GM19193 (cell line): ENCODE measurements around the gene PRKCZ.

Experiments used
- POLR2A ChIP-seq: IDR thresholded peaks from 4 replicates; pipeline ENCODE4 v1.6.1; 2011; ENCODE audit not compliant: insufficient read depth, insufficient read length; ENCODE audit errors: extremely low read depth

Gene PRKCZ

GRCh38 chr1:2112280-2112701, 62.1 kb downstream of the PRKCZ start:
- TF ChIP-seq POLR2A: no peak

GRCh38 chr1:2113620-2114135, 63.5 kb downstream of the PRKCZ start:
- no peak for TF ChIP-seq POLR2A

DNA sequence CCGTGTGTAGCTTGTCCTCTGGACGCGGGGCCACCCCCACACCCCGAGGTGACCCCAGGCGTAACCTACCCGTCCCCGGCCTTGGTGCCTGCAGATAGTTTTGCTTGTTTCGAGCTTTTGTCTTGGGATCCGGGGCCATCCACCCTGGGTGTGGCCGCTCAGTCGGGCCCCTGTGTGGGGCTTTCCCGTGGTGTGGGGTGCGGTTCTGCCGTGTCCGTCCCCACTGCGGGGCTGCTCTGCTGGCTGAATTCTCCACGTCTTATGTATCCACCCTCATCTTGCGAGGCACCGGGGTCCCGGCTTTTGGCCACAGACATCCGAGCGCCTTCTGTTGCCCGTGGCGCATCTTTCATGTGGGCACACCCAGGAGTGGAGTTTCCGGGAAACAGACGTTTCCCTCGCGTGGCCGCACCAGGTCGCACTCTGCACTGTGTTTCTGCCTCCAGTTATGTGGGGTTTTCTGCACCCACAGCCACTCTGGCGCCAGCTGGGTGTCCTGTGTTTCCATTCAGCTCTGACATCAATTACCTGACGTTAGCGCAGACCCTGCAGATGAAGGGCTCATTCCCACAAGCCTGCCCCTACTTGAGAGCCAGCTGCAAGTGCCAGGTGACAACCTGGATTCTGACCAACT, 64.9 kb downstream of the PRKCZ start:
- TF ChIP-seq POLR2A: no peak

GRCh38 chr1:2115702-2116341, 65.6 kb downstream of the PRKCZ start:
- no peak for TF ChIP-seq POLR2A

GRCh38 chr1:2119886-2120285, 69.7 kb downstream of the PRKCZ start:
- TF ChIP-seq POLR2A: no peak

GRCh38 chr1:2121101-2121691, 71.0 kb downstream of the PRKCZ start:
- no peak for TF ChIP-seq POLR2A

GRCh38 chr1:2124446-2125198, 74.4 kb downstream of the PRKCZ start:
- TF ChIP-seq POLR2A: no peak

DNA sequence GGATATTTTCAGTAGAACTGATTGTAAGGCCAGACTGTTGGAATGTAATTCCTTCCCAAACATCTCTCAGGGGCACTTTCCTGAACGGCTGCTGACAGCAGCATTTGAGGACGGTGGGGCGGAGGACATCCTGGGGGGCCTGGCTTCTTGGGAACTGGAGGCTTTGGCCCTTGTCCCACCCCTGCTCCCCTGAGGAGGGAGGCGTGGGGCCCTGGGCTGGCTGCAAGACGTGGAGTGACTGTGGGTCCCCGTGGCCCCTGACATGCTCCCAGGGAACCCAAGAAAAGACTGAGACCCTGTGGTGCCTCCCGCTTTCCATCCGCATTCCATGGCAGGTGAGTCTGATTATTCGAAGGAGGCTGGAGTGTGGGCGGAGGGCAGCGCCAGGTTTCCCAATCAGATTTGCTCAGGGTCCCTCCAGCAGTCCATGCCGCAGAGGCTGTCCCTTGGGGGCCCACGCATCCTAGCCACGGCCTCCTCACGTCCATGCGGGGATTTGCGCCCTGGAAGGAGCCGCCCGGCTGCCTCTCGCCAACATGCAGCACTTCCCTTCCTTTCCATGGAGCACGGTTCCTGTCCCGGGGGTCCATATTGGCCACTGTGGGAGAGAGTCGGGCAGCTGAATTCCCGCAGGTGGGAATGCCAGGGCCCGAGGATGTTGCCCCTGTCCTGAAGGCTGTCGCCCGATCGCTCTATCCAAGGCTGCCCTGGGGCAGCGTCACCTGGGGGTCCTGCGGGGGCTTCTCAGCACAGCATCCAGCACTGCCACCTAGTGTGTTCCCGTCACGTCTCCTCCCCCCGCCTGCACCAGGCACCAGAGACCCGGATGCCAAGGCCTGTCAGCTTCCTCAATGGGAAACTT, 75.4 kb downstream of the PRKCZ start:
- no peak for TF ChIP-seq POLR2A

DNA sequence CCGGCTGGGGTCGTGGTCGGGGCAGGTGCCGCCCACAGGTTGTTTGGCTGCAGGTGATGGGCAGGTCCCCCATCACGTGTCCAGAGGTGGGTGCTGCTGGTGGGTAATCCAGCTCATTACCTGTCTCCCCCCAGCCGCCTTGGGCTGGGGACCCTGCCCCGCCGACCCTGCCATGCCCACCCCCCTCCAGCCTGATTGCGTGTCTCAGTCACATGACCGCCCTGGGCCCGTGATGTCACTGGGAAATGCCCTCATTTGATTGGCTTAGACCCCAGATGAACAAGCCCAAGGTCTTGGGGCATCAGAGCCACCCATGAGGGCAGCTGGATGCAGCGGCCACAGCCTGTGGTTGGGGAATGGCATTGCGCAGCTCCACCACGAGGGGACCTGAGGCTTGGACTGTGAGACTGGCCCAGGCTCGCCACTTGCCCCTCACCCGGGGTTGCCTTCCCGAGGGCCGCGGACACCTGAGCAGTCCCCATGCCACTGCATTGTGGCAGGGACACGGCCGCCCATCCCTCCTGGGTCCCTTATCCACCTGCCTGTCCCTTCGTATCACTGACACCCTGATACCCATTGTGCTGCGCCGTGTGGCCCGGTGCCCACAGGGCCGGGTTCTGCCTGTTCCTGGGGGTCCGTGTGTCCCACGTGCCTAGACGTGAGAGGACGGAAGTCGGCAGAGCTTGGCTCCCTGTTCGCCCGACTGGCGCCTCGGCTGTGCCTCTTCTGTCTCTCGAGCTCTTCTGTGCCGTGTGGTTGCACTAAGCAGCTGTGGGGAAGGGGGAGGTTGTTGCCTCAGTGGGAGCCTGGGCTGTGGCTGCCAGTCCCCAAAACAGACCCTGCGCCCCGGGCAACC, 76.3 kb downstream of the PRKCZ start:
- no peak for TF ChIP-seq POLR2A

DNA sequence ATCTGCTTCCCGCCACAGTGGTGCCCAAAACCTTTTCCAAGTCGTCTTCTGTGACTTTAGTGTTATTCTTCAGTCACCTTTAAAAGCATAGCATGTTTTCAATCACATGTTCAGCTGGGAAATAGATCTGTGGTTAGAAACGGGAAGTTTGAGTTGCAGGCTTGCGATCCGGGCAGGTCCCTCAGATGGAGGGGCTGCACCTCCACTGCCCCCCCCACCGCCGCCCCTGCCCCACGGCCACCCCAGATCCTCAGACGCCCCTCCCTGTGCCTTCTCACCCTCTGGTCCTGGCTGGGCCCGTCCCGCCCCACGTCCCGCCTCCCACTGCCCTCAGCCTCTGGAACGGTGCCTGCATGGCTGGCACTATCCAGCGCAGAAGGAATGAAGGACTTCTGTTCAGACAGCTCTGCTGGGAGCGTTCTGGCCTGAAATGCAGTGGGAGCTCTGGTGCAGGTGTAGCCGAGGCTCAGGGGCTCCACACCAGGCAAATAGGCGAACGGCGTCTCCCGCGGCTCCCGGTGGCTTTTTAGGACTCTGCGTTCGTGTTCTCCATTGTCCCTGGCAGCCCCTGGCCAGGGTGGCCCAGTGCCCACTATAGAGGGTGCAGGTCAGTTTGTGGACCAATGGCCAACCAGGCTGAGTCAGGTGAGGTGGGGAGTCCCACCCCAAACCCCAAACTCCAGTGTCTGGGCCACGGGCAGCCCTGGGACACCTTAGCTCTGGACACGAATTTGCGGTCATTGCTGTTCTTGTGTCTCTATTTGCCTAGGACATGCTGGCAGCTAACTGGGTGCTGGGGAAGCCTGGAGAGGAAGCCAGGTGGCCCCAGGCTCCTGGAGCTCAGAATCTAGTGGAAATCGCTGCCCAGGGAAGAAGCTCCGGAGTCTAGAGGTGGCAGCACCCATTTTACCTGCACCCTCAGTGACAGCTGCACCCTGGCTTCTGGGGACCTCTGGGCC, 77.3 kb downstream of the PRKCZ start:
- no peak for TF ChIP-seq POLR2A

DNA sequence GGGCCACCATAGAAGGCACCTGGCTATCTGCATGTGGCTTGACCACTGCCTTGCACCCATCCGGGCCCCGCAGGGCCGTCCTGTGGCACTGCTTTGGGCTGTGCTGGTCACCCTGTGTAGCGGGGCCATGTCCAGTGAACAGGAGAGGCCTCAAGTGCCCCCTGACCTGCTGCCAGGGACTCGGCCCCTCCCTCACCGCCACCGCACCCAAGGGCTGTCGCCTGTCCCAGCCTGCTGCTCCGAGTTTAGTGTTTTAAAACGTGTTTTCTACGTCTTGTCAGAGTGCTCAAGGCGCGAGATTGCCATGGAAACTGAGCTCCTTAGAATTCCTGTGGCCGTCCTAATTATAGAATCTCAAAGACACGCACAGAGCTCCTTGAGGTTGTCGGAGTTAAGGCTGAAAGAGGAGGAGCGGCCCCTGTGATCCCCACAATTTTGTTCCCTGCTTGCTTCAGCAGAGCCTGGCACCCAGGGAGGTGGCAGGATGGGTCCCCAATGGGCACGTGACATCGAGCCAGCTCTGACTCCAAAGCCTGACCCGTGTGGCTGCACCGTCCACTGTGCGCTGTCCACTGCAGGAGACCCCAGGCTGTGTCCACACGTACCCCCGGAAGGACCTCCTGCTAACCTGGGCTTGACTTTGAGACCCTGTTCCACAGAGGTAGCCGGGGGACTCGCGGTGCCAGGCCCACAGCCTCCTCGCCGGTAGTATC, 78.1 kb downstream of the PRKCZ start:
- no peak for TF ChIP-seq POLR2A
